Measurements from ENCODE around the gene ZNF789.

- TF ChIP-seq POLR2A (IDR thresholded peaks at IDR 0.05; ENCODE audit: low read depth, low read length), result no peak
- TF ChIP-seq JUN (IDR thresholded peaks at IDR 0.05; ENCODE audit: borderline replicate concordance, insufficient read depth, insufficient read length, low read depth), result no peak
- no peak for TF ChIP-seq CTCF (IDR thresholded peaks at IDR 0.05; ENCODE audit: extremely low read depth in 1 of 2, insufficient read depth in 1 of 2, low read depth in 1 of 2, low read length in 2 of 2)
- TF ChIP-seq MAX (IDR thresholded peaks at IDR 0.05; ENCODE audit: insufficient read depth, insufficient read length), result no peak
Observed at GRCh38 chr7:99457650-99458493, 14.8 kb upstream of the ZNF789 start.
